ENCODE measurements around the gene ATP2C1.

- TF ChIP-seq CTCF (IDR thresholded peaks at IDR 0.05) (no peak), POLR2A (IDR thresholded peaks at IDR 0.05) (no peak)
Measured at GRCh38 chr3:130851277-130851676, 42.6 kb upstream of the ATP2C1 start.

Measured in lower leg skin (tissue), 3 donors.